Measurements from ENCODE around the gene GJC1.

Gene GJC1

DNA sequence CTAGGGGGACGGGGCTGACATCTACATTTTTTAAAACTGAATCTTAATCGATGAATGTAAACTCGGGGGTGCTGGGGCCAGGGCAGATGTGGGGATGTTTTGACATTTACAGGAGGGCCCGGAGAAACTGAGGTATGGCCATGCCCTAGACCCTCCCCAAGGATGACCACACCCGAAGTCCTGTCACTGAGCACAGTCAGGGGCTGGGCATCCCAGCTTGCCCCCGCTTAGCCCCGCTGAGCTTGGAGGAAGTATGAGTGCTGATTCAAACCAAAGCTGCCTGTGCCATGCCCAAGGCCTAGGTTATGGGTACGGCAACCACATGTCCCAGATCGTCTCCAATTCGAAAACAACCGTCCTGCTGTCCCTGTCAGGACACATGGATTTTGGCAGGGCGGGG lies 49.9 kb downstream of the GJC1 start:
- TF ChIP-seq, protein P1, sequence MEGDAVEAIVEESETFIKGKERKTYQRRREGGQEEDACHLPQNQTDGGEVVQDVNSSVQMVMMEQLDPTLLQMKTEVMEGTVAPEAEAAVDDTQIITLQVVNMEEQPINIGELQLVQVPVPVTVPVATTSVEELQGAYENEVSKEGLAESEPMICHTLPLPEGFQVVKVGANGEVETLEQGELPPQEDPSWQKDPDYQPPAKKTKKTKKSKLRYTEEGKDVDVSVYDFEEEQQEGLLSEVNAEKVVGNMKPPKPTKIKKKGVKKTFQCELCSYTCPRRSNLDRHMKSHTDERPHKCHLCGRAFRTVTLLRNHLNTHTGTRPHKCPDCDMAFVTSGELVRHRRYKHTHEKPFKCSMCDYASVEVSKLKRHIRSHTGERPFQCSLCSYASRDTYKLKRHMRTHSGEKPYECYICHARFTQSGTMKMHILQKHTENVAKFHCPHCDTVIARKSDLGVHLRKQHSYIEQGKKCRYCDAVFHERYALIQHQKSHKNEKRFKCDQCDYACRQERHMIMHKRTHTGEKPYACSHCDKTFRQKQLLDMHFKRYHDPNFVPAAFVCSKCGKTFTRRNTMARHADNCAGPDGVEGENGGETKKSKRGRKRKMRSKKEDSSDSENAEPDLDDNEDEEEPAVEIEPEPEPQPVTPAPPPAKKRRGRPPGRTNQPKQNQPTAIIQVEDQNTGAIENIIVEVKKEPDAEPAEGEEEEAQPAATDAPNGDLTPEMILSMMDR (IDR thresholded peaks at IDR 0.05; ENCODE audit: low read depth, low read length): no peak
- DNase-seq (ENCODE audit: low read depth in 2 of 2): no peak

DNA sequence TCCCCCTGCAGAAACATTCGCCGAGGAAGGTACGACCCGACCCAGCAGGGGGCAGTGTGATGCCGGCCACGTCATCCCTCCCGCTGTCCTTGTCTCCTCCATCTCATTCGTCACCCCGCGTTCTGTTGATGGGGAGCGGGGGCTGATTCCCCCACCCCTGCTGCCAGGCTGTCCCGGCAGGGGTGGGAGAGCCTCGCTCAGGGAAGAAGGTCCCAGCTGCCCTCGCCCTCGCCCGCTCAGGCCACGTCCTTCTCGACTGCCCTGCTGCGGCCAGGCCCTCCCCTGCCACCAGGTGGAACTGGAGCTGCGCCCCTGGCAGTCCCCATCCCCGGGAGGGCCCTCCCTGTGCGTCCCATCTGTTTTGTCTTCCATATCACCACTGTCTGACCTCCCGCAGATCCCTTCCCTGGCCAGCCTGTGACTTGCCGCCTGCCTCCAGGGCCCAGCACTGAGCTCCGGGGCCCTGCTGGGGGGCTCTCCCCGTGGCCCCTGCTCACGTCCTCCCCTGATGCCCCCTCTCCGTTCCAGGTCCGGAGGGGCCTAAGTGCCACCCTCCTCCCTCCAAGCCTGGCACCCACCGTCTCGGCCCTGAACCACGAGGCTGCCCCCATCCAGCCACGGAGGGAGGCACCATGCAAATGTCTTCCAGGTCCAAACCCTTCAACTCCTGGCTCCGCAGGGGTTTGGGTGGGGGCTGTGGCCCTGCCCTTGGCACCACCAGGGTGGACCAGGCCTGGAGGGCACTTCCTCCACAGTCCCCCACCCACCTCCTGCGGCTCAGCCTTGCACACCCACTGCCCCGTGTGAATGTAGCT lies 50.7 kb downstream of the GJC1 start:
- DNase-seq (ENCODE audit: low read depth in 2 of 2): peak; percentile 74 to 78
- peak overlapping the region; percentile 53 to 57 for H3K4me3 ChIP-seq (replicated peaks in 1 of 2; ENCODE audit: low read depth in 2 of 2, low read length in 2 of 2)
- TF ChIP-seq, protein P1 (IDR thresholded peaks at IDR 0.05; ENCODE audit: low read depth, low read length): peak; percentile 70

More for the DNA sequence above, 49.9 kb downstream of the GJC1 start:
- H3K4me3 ChIP-seq (replicated peaks in 1 of 2; ENCODE audit: low read depth in 2 of 2, low read length in 2 of 2): no peak overlapping the region

DNA sequence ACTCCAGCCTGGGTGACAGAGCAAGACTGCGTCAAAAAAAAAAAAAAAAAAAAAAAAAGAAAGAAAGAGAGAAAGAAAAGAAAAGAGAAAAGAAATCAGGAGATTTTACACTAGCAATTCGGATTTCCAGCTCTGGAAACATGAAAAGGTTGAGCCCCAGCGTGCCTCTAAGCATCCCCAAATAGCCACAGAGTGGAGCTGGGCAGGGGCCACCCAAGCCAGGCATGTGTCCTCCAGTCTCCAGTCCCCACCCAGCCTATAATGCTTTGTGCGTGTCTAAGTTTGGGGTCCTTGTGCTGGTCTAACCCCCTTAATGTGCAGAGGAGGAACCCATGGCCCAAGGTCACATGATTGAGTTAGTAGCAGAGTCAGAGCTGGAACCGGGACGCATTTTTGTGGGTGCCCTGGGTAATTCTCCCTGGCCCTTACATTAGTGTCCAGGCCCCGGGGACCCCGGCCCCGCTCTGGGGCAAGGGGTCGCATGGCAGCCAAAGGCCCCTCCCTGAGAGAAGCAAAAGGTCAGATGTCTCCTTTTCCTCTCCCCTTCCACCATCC lies 51.4 kb downstream of the GJC1 start:
- H3K4me3 ChIP-seq (replicated peaks in 1 of 2; ENCODE audit: low read depth in 2 of 2, low read length in 2 of 2): peak overlapping the region; percentile 53 to 57
- TF ChIP-seq, protein P1 (IDR thresholded peaks at IDR 0.05; ENCODE audit: low read depth, low read length): no peak
- DNase-seq (ENCODE audit: low read depth in 2 of 2): no peak

DNA sequence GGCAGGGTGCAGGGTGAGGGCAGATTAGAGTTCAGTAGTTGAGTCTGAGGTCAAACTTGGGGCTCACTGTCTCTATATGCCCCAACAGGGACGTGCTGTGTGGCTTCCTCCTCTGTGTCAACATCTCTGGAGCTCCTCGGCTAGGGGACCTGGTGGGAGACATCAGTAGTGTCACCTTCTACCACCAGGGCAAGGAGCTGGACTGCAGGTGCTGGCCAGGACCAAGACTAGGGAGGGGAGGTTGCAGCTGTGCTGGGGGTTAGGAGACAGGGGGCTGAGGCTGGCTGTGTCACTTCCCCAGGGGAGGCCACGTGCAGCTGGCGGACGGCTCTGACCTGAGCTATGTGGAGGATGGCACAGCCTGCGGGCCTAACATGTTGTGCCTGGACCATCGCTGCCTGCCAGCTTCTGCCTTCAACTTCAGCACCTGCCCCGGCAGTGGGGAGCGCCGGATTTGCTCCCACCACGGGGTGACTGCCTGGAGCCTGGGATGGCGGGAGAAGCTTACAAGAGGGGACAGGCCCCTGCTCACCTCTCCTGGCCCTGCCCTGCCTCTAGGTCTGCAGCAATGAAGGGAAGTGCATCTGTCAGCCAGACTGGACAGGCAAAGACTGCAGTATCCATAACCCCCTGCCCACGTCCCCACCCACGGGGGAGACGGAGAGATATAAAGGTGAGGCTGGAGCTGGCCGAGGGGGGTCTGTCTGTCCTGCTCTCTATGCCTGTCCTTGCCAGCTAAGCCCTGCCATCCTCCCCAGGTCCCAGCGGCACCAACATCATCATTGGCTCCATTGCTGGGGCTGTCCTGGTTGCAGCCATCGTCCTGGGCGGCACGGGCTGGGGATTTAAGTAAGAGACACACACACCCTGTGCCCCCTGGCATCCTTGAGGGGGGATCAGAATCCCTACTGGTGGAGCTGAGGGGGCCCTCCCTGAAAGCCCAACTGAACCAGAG lies 52.4 kb downstream of the GJC1 start:
- TF ChIP-seq, protein P1 (IDR thresholded peaks at IDR 0.05; ENCODE audit: low read depth, low read length): no peak
- DNase-seq (ENCODE audit: low read depth in 2 of 2): no peak
- no peak overlapping the region for H3K4me3 ChIP-seq (replicated peaks in 1 of 2; ENCODE audit: low read depth in 2 of 2, low read length in 2 of 2)

DNA sequence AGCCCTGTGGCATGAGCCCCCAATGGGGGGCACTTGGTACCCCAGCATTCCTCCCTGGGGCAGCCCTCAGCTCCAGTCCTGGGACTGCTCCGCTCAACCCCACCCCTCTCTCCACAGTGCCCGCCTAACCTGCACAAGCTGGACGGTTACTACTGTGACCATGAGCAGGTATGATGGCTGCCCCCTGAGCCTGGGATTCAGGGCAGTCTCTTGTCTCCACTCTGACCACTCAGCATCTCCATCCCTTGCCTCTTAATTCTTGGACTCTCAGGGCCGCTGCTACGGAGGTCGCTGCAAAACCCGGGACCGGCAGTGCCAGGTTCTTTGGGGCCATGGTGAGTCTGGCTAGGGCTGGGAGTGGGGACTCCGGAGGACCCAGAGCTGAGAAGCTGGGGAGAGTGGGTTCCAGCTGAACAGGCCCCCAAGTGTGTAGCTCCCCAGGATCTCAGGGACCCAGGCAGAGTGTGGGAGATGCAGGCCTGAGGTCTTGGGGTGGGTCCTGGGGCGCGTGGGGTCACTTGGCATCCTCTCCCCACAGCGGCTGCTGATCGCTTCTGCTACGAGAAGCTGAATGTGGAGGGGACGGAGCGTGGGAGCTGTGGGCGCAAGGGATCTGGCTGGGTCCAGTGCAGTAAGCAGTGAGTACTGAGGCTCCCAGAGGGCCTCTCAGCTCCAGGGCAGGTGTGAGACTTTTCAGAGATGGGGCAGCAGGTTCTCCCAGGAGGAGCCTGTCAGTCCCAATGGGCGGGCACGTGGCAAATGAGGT lies 53.3 kb downstream of the GJC1 start:
- TF ChIP-seq, protein P1 (IDR thresholded peaks at IDR 0.05; ENCODE audit: low read depth, low read length): no peak
- no peak for DNase-seq (ENCODE audit: low read depth in 2 of 2)
- H3K4me3 ChIP-seq (replicated peaks in 1 of 2; ENCODE audit: low read depth in 2 of 2, low read length in 2 of 2): no peak overlapping the region
